DND-41 (cell line): ENCODE measurements around the gene HMG20A.

Experiments used
- EZH2 ChIP-seq: IDR thresholded peaks from 3 replicates; pipeline ENCODE4 v1.6.1; 2012; ENCODE audit warnings: borderline replicate concordance, low read depth, mild to moderate bottlenecking, moderate library complexity, low read length, inconsistent platforms; ENCODE audit not compliant: severe bottlenecking
- TF ChIP-seq, protein P1 (sequence below): IDR thresholded peaks from 2 replicates; pipeline ENCODE4 v1.5.1; 2012; ENCODE audit warnings: borderline replicate concordance, low read length, moderate library complexity, mild to moderate bottlenecking; ENCODE audit not compliant: poor library complexity, severe bottlenecking; ENCODE audit errors: extremely low read depth

GRCh38 chr15:77483425-77484140, 62.9 kb downstream of the HMG20A start:
- TF ChIP-seq, protein P1, sequence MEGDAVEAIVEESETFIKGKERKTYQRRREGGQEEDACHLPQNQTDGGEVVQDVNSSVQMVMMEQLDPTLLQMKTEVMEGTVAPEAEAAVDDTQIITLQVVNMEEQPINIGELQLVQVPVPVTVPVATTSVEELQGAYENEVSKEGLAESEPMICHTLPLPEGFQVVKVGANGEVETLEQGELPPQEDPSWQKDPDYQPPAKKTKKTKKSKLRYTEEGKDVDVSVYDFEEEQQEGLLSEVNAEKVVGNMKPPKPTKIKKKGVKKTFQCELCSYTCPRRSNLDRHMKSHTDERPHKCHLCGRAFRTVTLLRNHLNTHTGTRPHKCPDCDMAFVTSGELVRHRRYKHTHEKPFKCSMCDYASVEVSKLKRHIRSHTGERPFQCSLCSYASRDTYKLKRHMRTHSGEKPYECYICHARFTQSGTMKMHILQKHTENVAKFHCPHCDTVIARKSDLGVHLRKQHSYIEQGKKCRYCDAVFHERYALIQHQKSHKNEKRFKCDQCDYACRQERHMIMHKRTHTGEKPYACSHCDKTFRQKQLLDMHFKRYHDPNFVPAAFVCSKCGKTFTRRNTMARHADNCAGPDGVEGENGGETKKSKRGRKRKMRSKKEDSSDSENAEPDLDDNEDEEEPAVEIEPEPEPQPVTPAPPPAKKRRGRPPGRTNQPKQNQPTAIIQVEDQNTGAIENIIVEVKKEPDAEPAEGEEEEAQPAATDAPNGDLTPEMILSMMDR = no peak
- TF ChIP-seq EZH2 = no peak
